ENCODE results near the gene PCDHGC3.
A peak's percentile ranks its signal among the peaks of the same experiment; 100 is the strongest.

The PCDHGC3 gene

DNA sequence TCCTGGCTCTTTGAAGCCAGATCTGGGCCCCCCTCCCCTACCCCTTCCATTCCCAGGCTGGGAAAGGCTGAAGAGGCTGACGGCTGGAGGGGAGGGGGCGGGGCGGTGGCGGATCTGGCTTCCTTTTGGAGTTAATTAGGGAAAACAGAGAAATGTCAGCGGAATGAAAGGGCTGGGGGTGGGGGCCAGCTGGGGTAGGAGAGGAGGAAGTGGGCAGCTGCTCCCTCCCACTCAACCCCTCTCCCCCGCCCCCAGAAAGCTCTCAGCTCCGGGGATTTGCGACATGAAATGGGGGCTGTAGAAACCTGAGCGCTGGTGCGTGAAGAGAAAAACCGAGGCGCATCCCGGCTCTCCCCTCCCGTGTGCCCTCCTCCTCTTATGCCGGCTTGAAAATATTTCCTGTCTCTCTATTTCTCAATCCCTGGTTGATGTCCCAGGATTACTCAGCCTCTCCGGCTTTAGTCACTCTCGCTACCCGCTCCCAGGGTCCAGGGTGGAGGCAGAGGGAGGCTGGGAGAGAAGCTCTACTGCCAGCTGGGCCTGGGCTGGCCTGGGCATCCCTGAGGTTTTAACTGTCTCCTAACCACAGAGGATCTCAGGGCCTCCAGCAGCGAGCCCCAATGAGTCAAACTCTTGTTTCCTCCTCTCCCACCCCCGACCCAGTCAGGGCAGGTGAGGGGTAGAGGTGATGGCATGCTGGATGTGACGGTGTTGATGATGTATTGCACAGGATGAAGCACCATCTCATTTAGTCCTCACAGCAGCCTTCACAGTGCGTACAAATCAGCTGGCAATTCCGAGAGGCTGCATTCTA is 33.2 kb downstream of the PCDHGC3 start:
- H3K4me3 ChIP-seq (ENCODE audit: low read length) = peak overlapping the region; percentile 36
- no peak for DNase-seq (ENCODE audit: low read depth)
- TF ChIP-seq CTCF (conservative IDR thresholded peaks at IDR 0.05; ENCODE audit: low read depth, low read length) = no peak

DNA sequence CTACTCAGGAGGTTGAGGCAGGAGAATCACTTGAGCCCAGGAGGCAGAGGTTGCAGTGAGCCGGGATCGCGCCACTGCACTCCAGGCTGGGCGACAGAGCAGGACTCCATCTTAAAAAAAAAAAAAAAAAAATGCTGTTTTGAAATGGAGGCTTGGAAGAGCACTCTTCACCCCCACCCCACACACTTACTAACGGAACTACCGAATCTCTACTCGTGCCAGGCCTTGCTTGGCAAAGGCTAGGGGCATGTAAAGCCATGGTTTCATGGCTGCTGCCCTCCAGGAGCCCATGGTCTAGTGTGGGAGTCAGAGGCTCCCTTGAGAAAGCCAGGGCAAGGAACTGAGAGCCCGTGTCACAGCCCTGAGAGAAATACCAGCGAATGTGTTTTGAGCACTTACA is 34.4 kb downstream of the PCDHGC3 start:
- no peak overlapping the region for H3K4me3 ChIP-seq (ENCODE audit: low read length)
- DNase-seq (ENCODE audit: low read depth) = no peak
- no peak for TF ChIP-seq CTCF (conservative IDR thresholded peaks at IDR 0.05; ENCODE audit: low read depth, low read length)

GRCh38 chr5:141510850-141511601 is 35.3 kb downstream of the PCDHGC3 start:
- H3K4me3 ChIP-seq (ENCODE audit: low read length) = no peak overlapping the region
- no peak for TF ChIP-seq CTCF (conservative IDR thresholded peaks at IDR 0.05; ENCODE audit: low read depth, low read length)
- DNase-seq (ENCODE audit: low read depth) = no peak

DNA sequence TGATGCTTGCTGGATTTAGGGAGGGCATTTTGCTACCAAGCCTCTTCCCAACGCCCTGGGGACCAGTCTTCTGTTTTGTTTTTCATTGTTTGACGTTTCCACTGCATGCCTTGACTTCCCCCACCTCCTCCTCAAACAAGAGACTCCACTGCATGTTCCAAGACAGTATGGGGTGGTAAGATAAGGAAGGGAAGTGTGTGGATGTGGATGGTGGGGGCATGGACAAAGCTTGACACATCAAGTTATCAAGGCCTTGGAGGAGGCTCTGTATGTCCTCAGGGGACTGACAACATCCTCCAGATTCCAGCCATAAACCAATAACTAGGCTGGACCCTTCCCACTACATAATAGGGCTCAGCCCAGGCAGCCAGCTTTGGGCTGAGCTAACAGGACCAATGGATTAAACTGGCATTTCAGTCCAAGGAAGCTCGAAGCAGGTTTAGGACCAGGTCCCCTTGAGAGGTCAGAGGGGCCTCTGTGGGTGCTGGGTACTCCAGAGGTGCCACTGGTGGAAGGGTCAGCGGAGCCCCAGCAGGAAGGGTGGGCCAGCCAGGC is 36.1 kb downstream of the PCDHGC3 start:
- no peak overlapping the region for H3K4me3 ChIP-seq (ENCODE audit: low read length)
- no peak for TF ChIP-seq CTCF (conservative IDR thresholded peaks at IDR 0.05; ENCODE audit: low read depth, low read length)
- no peak for DNase-seq (ENCODE audit: low read depth)

DNA sequence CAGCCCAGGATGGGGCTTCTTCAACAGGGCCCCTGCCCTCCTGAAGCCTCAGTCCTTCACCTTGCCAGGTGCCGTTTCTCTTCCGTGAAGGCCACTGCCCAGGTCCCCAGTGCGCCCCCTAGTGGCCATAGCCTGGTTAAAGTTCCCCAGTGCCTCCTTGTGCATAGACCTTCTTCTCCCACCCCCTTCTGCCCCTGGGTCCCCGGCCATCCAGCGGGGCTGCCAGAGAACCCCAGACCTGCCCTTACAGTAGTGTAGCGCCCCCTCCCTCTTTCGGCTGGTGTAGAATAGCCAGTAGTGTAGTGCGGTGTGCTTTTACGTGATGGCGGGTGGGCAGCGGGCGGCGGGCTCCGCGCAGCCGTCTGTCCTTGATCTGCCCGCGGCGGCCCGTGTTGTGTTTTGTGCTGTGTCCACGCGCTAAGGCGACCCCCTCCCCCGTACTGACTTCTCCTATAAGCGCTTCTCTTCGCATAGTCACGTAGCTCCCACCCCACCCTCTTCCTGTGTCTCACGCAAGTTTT is 36.7 kb downstream of the PCDHGC3 start:
- no peak for DNase-seq (ENCODE audit: low read depth)
- TF ChIP-seq CTCF (conservative IDR thresholded peaks at IDR 0.05; ENCODE audit: low read depth, low read length) = peak; percentile 93
- H3K4me3 ChIP-seq (ENCODE audit: low read length) = peak overlapping the region; percentile 60

GRCh38 chr5:141512911-141513626 is 37.3 kb downstream of the PCDHGC3 start:
- peak overlapping the region; percentile 60 for H3K4me3 ChIP-seq (ENCODE audit: low read length)
- DNase-seq (ENCODE audit: low read depth) = no peak
- TF ChIP-seq CTCF (conservative IDR thresholded peaks at IDR 0.05; ENCODE audit: low read depth, low read length) = no peak

Data from retinal pigment epithelial cell (primary cell).